Activated CD8-positive, alpha-beta T cell treated with anti-CD3 and anti-CD28 coated beads for 36 hours (primary cell): ENCODE data around the gene LRRC38. TPM values are rescaled to one million over a fixed set of nuclear protein-coding genes. Genes with fewer than 3 reads are reported as not detected.

Experiments used
- ATAC-seq: fragments of 200-7000 bp; cut with Tn5 transposase; one replicate; pipeline ENCODE4 v1.10.0; 2021; ENCODE audit warnings: mild to moderate bottlenecking, moderate library complexity
- CTCF ChIA-PET: fragments of 350-600 bp; sonication (Branson Sonifier 250); formaldehyde crosslinking; loops from one replicate; lab custom pipeline; 2021; ENCODE audit warnings: antibody characterized with exemption; lab: Charles Lee
- POLR2A ChIA-PET: fragments of 350-600 bp; sonication (Branson Sonifier 250); formaldehyde crosslinking; loops from one replicate; lab custom pipeline; 2021; ENCODE audit warnings: antibody characterized with exemption; lab: Charles Lee
- DNase-seq: peaks from one replicate; pipeline ENCODE4 v3.0.0-alpha.2; 2020
- H3K27ac Mint-ChIP-seq: one replicate; pipeline ENCODE4 v1.8.0; 2021; ENCODE audit warnings: mild to moderate bottlenecking, mixed read lengths
- H3K27me3 Mint-ChIP-seq: one replicate; pipeline ENCODE4 v1.8.0; 2021; ENCODE audit warnings: mixed read lengths
- H3K36me3 Mint-ChIP-seq: one replicate; pipeline ENCODE4 v1.8.0; 2021; ENCODE audit warnings: low read depth, mixed read lengths
- H3K4me1 Mint-ChIP-seq: one replicate; pipeline ENCODE4 v1.8.0; 2021; ENCODE audit warnings: low read depth, mixed read lengths
- H3K4me3 Mint-ChIP-seq: one replicate; pipeline ENCODE4 v1.8.0; 2021; ENCODE audit warnings: mild to moderate bottlenecking, moderate library complexity, mixed read lengths
- H3K9me3 Mint-ChIP-seq: one replicate; pipeline ENCODE4 v1.8.0; 2021; ENCODE audit warnings: mixed read lengths
- intact Hi-C: fragments of 100-400 bp; cut with micrococcal nuclease; formaldehyde crosslinking; loops from one replicate; pipeline ENCODE4 v1.10.0; 2022
- total RNA-seq, 2 experiments: library from RNA; stranded (reverse); gene quantifications; one replicate each; pipeline ENCODE4 v1.2.3, GENCODE V29; 2021
- TF ChIP-seq, protein P1 (sequence below): fragments of 200-600 bp; IDR thresholded peaks from one replicate; pipeline ENCODE4 v1.8.0; 2022; ENCODE audit warnings: antibody characterized with exemption, mild to moderate bottlenecking

LRRC38 gene
- total RNA-seq, 2 experiments from 2014 or later = not detected

DNA sequence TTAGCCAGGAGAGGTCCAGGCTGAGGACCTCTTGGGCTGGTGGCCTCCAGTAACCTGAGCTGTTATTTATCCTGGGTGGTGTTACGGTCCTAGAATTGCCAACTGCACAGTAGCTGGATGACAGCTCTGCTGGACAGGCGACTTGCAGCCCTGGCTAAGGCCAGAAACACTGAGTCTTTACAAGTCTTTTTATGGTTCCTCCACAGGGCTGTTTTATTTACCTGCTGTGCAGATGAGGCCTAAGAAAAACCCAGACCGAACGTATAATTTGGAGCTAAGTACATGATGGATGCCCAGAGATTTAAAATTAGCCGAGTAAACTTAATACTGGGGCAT is 30.4 kb upstream of the LRRC38 start:
- no peaks in the 10 kb centered on the region for H3K36me3 Mint-ChIP-seq
- no peaks in the 10 kb centered on the region for H3K9me3 Mint-ChIP-seq
- peaks cover 3% of the 10 kb centered on the region for H3K27me3 Mint-ChIP-seq
- H3K4me1 Mint-ChIP-seq = no peaks in the 10 kb centered on the region
- ChIA-PET POLR2A (no interaction called here), CTCF (no interaction called here)
- ATAC-seq (no peak), DNase-seq (no peak)
- no peak overlapping the region for H3K27ac Mint-ChIP-seq
- H3K4me3 Mint-ChIP-seq = no peak overlapping the region
- TF ChIP-seq, protein P1, sequence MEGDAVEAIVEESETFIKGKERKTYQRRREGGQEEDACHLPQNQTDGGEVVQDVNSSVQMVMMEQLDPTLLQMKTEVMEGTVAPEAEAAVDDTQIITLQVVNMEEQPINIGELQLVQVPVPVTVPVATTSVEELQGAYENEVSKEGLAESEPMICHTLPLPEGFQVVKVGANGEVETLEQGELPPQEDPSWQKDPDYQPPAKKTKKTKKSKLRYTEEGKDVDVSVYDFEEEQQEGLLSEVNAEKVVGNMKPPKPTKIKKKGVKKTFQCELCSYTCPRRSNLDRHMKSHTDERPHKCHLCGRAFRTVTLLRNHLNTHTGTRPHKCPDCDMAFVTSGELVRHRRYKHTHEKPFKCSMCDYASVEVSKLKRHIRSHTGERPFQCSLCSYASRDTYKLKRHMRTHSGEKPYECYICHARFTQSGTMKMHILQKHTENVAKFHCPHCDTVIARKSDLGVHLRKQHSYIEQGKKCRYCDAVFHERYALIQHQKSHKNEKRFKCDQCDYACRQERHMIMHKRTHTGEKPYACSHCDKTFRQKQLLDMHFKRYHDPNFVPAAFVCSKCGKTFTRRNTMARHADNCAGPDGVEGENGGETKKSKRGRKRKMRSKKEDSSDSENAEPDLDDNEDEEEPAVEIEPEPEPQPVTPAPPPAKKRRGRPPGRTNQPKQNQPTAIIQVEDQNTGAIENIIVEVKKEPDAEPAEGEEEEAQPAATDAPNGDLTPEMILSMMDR = no peak
- intact Hi-C loops = no loop called here

- no peak overlapping the region for H3K27ac Mint-ChIP-seq
Observed at GRCh38 chr1:13543451-13544220, 29.8 kb upstream of the LRRC38 start.

GRCh38 chr1:13541435-13542215 is 27.8 kb upstream of the LRRC38 start:
- H3K4me3 Mint-ChIP-seq = no peak overlapping the region
- ChIA-PET CTCF (no interaction called here), POLR2A (no interaction called here)
- ATAC-seq = no peak
- no peaks in the 10 kb centered on the region for H3K27me3 Mint-ChIP-seq
- intact Hi-C loops = no loop called here
- TF ChIP-seq, protein P1 = no peak
- no peak overlapping the region for H3K27ac Mint-ChIP-seq
- H3K9me3 Mint-ChIP-seq = no peaks in the 10 kb centered on the region
- no peaks in the 10 kb centered on the region for H3K4me1 Mint-ChIP-seq
- no peak for DNase-seq
- H3K36me3 Mint-ChIP-seq = no peaks in the 10 kb centered on the region

More at GRCh38 chr1:13543451-13544220, 29.8 kb upstream of the LRRC38 start:
- H3K27me3 Mint-ChIP-seq = peaks cover 2% of the 10 kb centered on the region
- ATAC-seq (no peak), DNase-seq (no peak)
- no peaks in the 10 kb centered on the region for H3K9me3 Mint-ChIP-seq
- ChIA-PET CTCF (interaction anchor here (0.5 kb wide), 1 partner anchor 1491 kb away, joined by 3 read pairs; no protein-coding TSS in a partner anchor), POLR2A (no interaction called here)
- H3K4me3 Mint-ChIP-seq = no peak overlapping the region
- H3K4me1 Mint-ChIP-seq = no peaks in the 10 kb centered on the region
- TF ChIP-seq, protein P1 = no peak
- intact Hi-C loops = no loop called here
- no peaks in the 10 kb centered on the region for H3K36me3 Mint-ChIP-seq

- DNase-seq (no peak), ATAC-seq (no peak)
- Mint-ChIP-seq H3K9me3 (no peaks in the 10 kb centered on the region), H3K27ac (no peak overlapping the region), H3K27me3 (no peaks in the 10 kb centered on the region), H3K36me3 (no peaks in the 10 kb centered on the region), H3K4me1 (no peaks in the 10 kb centered on the region), H3K4me3 (no peak overlapping the region)
- CTCF ChIA-PET = no interaction called here
- intact Hi-C loops = no loop called here
- TF ChIP-seq, protein P1 = no peak
- POLR2A ChIA-PET = no interaction called here
Observed at GRCh38 chr1:13540866-13541265, 27.1 kb upstream of the LRRC38 start.

- H3K27ac Mint-ChIP-seq = no peak overlapping the region
- no peak for DNase-seq
- TF ChIP-seq, protein P1 = no peak
- no peaks in the 10 kb centered on the region for H3K27me3 Mint-ChIP-seq
- POLR2A ChIA-PET = no interaction called here
- no peaks in the 10 kb centered on the region for H3K9me3 Mint-ChIP-seq
- ATAC-seq = no peak
- H3K4me1 Mint-ChIP-seq = no peaks in the 10 kb centered on the region
- intact Hi-C loops = no loop called here
- CTCF ChIA-PET = no interaction called here
- H3K4me3 Mint-ChIP-seq = no peak overlapping the region
- no peaks in the 10 kb centered on the region for H3K36me3 Mint-ChIP-seq
Observed at GRCh38 chr1:13539683-13540082, 25.9 kb upstream of the LRRC38 start.
